IPS DF 6.9 (cell line): Measurements from ENCODE around the gene SLC39A11.

Experiments used
- DNase-seq: peaks from one replicate; pipeline ENCODE4 v3.0.0-alpha.2; 2013; ENCODE audit warnings: low read depth, low spot score
- H3K27ac ChIP-seq: one replicate; pipeline ENCODE4 v1.5.1; 2013; ENCODE audit warnings: low read length, control low read depth
- H3K27me3 ChIP-seq: 2 replicates; pipeline ENCODE4 v1.6.1; 2013; ENCODE audit warnings: mild to moderate bottlenecking, low read length; ENCODE audit not compliant: control insufficient read depth, insufficient read depth
- H3K36me3 ChIP-seq: 2 replicates; pipeline ENCODE4 v1.6.1; 2013; ENCODE audit warnings: low read length; ENCODE audit not compliant: control insufficient read depth, insufficient read depth
- H3K4me1 ChIP-seq: 2 replicates; pipeline ENCODE4 v1.6.1; 2013; ENCODE audit warnings: low read length; ENCODE audit not compliant: control insufficient read depth, insufficient read depth
- H3K4me3 ChIP-seq: 2 replicates; pipeline ENCODE4 v1.5.1; 2013; ENCODE audit warnings: mild to moderate bottlenecking, low read length
- H3K9me3 ChIP-seq: 2 replicates; pipeline ENCODE4 v1.6.1; 2013; ENCODE audit warnings: low read length, inconsistent platforms; ENCODE audit not compliant: control insufficient read depth, insufficient read depth
- WGBS: extraction: QIAGEN DNeasy Blood & Tissue Kit; methylation state at CpG from one replicate; pipeline ENCODE4 v1.1.7; 2013; ENCODE audit warnings: mixed read lengths, missing lambda C conversion rate; ENCODE audit not compliant: insufficient read length, insufficient coverage; 5-methylcytosine and 5-hydroxymethylcytosine counted together

The SLC39A11 gene

DNA sequence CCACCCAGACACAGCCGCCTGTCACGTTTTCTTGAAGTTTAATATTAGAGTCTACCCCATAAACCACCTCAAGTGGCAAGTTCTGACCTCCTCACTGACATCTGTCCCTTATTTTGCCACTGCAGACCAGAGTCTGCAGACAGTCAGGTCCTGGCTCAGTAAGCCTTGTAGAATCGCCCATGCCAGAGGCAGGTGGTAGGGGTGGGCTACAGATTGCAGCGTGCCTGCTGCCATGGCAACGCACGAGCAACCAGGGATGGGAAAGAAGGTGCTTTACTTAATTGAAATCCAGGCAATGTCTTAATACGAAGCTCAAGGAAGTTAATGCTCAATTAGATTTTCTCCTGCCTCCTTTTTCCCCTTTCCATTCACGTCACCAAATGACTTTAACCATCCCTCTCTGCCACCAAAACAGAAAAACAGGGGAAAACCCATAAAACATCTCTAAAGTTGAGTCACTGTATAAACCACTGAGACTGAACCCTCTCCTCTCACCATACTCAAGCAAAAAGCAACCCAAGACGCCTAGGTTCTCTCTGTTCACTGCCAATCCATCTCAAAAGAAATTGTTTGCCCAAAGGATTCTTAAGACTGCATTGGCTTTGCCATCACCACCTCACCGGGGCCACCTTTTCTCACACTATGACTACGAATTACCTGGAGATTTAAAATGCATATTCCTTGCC is 228.8 kb downstream of the SLC39A11 start:
- Histone ChIP-seq H3K36me3 (no peaks in the 10 kb centered on the region), H3K27ac (no peak overlapping the region), H3K4me3 (no peak overlapping the region), H3K9me3 (peaks cover 2% of the 10 kb centered on the region; the same call in 1 of the 2 replicates), H3K4me1 (no peaks in the 10 kb centered on the region), H3K27me3 (no peaks in the 10 kb centered on the region)
- no peak for DNase-seq
- no CpG with 5 or more reads among the region's 11 CpGs for WGBS

DNA sequence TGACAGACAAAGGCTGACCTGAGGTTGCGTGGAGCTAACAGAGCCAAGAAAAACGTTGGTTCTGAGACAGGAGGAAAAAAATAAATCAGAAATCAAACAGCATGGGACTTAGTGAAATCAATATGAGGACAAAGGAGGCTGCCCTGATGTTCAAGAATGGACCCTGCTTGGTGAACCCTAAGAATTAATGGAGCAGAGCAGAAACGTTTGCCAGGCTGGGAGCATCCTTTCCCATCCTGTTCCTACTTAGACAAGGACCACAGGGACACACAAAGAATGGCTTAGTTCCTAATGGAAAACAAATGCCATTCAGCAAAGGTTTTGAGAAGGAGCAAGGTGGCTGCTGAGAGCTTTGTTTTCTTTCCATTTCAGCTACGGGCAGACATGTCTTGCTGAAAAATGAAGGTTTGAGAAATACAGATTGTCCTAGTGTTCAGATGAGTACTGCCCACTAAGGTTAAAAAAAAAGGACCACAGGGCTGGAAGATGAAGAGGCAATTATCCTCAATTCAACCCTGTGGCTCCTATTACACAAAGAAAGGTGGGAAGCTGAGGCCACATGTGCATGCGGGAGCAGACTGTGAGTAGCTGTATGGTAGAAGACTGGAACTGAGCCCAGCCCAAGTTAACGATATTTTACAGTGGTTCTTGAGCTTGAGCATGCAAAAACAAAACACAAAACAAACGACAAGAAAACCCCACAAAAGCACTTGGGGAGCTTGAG is 230.1 kb downstream of the SLC39A11 start:
- Histone ChIP-seq H3K36me3 (no peaks in the 10 kb centered on the region), H3K9me3 (peaks cover 2% of the 10 kb centered on the region; the same call in 1 of the 2 replicates), H3K4me1 (no peaks in the 10 kb centered on the region), H3K27ac (no peak overlapping the region), H3K27me3 (no peaks in the 10 kb centered on the region), H3K4me3 (no peak overlapping the region)
- no CpG with 5 or more reads among the region's 7 CpGs for WGBS
- DNase-seq = no peak

GRCh38 chr17:72861811-72862210 is 230.7 kb downstream of the SLC39A11 start:
- Histone ChIP-seq H3K27ac (no peak overlapping the region), H3K36me3 (no peaks in the 10 kb centered on the region), H3K27me3 (no peaks in the 10 kb centered on the region), H3K9me3 (peaks cover 2% of the 10 kb centered on the region; the same call in 1 of the 2 replicates), H3K4me1 (no peaks in the 10 kb centered on the region), H3K4me3 (no peak overlapping the region)
- DNase-seq = no peak

- H3K4me1 ChIP-seq = no peaks in the 10 kb centered on the region
- no peaks in the 10 kb centered on the region for H3K9me3 ChIP-seq
- H3K27me3 ChIP-seq = no peaks in the 10 kb centered on the region
- no peaks in the 10 kb centered on the region for H3K36me3 ChIP-seq
- no peak overlapping the region for H3K27ac ChIP-seq
- no CpG with 5 or more reads among the region's 5 CpGs for WGBS
- no peak overlapping the region for H3K4me3 ChIP-seq
- no peak for DNase-seq
Observed at GRCh38 chr17:72860778-72861177, 231.7 kb downstream of the SLC39A11 start.

- Histone ChIP-seq H3K27me3 (no peaks in the 10 kb centered on the region), H3K4me3 (no peak overlapping the region), H3K36me3 (no peaks in the 10 kb centered on the region), H3K9me3 (no peaks in the 10 kb centered on the region), H3K27ac (no peak overlapping the region), H3K4me1 (no peaks in the 10 kb centered on the region)
- DNase-seq = no peak
Observed at GRCh38 chr17:72858826-72859495, 233.5 kb downstream of the SLC39A11 start.

DNA sequence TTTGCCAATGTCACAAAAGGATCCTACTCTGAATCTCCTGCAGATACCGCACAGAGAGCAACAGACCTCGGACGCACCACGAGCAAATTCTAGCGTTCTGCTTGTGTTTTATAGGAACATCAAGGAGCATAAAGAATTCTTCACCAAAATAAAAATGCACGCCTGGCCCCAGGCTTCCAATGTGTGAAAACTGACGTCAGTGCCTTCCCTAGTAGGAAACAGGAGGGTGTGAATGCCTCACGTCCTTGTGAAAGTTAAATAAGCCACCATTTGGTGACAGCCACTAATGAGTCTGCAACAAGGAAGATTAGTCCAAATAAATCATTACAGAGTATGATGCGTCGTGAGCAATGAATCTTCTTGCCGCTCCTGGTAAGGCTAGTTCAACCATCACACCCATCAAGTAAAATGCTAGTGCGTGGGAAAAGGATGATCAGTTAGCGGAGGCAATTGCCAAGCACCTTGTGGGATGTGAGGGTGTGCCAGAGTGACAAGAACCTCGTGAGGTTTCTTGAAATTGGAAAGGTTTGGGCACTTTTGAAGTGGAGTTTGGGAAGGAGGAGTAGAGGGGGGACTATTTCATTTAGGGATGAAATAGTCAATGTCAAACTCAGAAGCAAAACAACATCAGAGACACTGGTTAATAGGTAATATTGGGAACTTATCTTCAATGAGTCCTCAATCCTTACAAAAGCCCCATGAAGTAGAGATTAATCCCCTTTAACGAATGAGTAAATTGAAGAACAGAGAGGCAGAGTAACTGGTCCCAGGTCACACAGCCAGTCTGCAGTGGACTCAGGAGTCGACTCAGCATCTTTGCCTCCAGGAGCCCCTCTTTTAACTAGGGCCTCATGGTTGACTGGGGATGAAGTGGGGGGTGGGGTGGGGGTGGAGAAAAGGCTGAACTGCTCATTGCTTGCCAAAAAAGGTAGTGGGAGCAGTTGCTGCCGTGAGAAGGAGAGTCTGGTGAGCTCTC is 238.8 kb downstream of the SLC39A11 start:
- no peaks in the 10 kb centered on the region for H3K4me1 ChIP-seq
- no peaks in the 10 kb centered on the region for H3K36me3 ChIP-seq
- no peak for DNase-seq
- H3K27me3 ChIP-seq = no peaks in the 10 kb centered on the region; the same call in 1 of the 2 replicates
- H3K27ac ChIP-seq = no peak overlapping the region
- no CpG with 5 or more reads among the region's 17 CpGs for WGBS
- no peak overlapping the region for H3K4me3 ChIP-seq
- no peaks in the 10 kb centered on the region for H3K9me3 ChIP-seq

GRCh38 chr17:72852277-72852938 is 240.1 kb downstream of the SLC39A11 start:
- no peak for DNase-seq
- no peaks in the 10 kb centered on the region for H3K4me1 ChIP-seq
- no peaks in the 10 kb centered on the region for H3K9me3 ChIP-seq
- no peaks in the 10 kb centered on the region; the same call in 1 of the 2 replicates for H3K27me3 ChIP-seq
- no peak overlapping the region for H3K27ac ChIP-seq
- no peaks in the 10 kb centered on the region for H3K36me3 ChIP-seq
- H3K4me3 ChIP-seq = no peak overlapping the region
- no CpG with 5 or more reads among the region's 5 CpGs for WGBS

GRCh38 chr17:72850410-72851118 is 241.9 kb downstream of the SLC39A11 start:
- H3K9me3 ChIP-seq = no peaks in the 10 kb centered on the region
- no peaks in the 10 kb centered on the region for H3K4me1 ChIP-seq
- H3K4me3 ChIP-seq = no peak overlapping the region
- H3K27ac ChIP-seq = no peak overlapping the region
- no peaks in the 10 kb centered on the region for H3K36me3 ChIP-seq
- no peaks in the 10 kb centered on the region; the same call in 1 of the 2 replicates for H3K27me3 ChIP-seq
- DNase-seq = no peak
- WGBS = no CpG with 5 or more reads among the region's 10 CpGs

DNA sequence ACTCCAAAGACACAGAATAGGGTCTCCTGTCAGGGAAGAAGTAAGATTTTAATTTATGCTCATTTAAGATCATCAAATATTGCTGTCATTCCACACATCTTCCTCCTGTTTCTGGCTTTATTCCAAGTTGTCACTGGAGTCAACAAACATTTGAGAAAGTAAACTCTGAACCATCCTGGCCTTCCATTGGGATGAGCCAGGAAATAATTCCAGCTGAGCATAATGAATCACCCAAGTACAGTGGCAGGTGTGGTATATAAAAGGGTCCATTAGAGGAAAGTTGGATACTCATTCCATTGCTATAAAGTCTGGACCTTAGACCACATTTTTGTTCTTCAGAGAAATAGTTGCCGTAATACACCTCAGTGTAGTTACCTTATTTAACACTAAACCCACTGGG is 246.1 kb downstream of the SLC39A11 start:
- H3K4me1 ChIP-seq = no peaks in the 10 kb centered on the region
- H3K27me3 ChIP-seq = no peaks in the 10 kb centered on the region
- H3K4me3 ChIP-seq = no peak overlapping the region
- no CpG with 5 or more reads among the region's 1 CpG for WGBS
- no peaks in the 10 kb centered on the region for H3K9me3 ChIP-seq
- H3K36me3 ChIP-seq = no peaks in the 10 kb centered on the region
- no peak for DNase-seq
- H3K27ac ChIP-seq = no peak overlapping the region
